GM12891 (cell line): ENCODE results near the gene HLA-DPA1.

ENCODE experiments used
- POLR2A ChIP-seq: IDR thresholded peaks from 2 replicates; pipeline ENCODE4 v1.6.1; 2011; ENCODE audit warnings: low read depth, low read length, control low read depth
- POLR2AphosphoS5 ChIP-seq: IDR thresholded peaks from 2 replicates; pipeline ENCODE4 v1.6.1; 2011; ENCODE audit warnings: low read depth, low read length, control low read depth
- SPI1 ChIP-seq: IDR thresholded peaks from 2 replicates; pipeline ENCODE4 v1.6.1; 2011; ENCODE audit warnings: low read depth, low read length, control low read depth
- TAF1 ChIP-seq: IDR thresholded peaks from 2 replicates; pipeline ENCODE4 v1.6.1; 2011; ENCODE audit warnings: low read depth, low read length, control low read depth

DNA sequence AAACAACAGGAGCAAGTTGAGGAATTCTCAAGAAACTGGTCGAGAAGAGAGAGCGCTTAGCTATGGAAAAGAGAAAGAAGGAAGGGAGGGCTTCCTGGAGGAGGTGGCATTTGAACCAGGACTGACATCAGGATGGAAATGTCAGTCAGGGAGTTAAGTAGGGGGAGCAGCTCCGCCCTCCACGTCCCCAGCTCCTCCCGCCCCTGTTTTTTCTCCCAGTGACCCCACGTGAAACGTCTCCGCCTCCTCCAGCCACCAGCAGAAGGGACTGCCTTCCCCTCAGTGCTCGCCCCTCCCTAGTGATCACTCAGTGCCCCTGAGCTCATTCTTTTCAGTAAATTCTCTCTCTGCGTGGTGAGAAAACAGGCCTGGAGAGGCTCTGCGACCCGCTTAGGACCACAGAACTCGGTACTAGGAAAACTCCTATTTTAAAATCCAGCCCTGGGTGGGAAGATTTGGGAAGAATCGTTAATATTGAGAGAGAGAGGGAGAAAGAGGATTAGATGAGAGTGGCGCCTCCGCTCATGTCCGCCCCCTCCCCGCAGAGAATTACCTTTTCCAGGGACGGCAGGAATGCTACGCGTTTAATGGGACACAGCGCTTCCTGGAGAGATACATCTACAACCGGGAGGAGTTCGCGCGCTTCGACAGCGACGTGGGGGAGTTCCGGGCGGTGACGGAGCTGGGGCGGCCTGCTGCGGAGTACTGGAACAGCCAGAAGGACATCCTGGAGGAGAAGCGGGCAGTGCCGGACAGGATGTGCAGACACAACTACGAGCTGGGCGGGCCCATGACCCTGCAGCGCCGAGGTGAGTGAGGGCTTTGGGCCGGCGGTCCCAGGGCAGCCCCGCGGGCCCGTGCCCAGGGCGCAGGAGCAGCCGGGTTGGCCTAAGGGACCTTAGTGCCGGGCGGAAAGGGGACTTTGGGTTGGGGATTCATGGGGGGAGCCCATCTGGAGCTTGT is 7.0 kb upstream of the HLA-DPA1 start:
- TF ChIP-seq TAF1: no peak
- no peak for TF ChIP-seq SPI1
- peak; percentile 65 for TF ChIP-seq POLR2AphosphoS5
- peak; percentile 40 for TF ChIP-seq POLR2A
